ENCODE results near the gene PGGHG.

Gene PGGHG

DNA sequence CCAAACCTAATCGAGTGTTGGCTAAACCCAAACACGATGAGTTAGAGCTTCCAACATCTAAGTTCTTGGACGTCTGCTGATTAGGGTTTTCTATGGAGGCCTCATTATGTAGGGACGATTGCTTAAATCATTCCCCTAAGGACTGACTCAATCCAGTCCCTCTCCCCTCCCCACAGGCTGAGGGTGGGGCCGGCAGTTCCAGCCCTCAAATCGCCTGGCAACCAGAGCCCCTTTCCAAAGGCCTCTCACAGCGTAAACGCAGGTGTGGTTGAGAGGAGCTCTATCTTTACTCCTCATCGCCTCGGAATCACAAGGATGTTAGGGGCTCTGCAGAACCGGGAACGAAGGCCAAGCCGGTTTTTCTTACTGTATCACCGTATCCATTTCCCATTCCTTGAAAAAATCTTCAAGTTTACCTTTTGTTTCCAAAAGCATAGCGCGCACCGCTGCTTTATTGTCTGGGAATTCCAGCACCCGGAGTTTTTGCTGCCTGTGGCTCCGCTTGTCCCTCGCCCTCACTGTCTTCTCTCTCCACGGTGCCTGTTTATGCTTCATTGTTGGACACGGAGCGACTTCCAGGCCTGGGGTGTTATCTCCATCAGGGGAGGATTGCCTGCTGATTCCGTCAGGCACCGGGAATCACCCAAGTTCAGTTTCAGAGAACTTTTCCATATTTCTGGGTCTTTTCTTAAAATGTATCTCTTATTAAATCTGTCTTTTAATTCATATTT lies 45.5 kb downstream of the PGGHG start:
- peak; percentile 75 for DNase-seq (ENCODE audit: low read depth)
- no peak overlapping the region for H3K4me3 ChIP-seq (replicated peaks; ENCODE audit: low read depth, low read length)

GRCh38 chr11:335779-336658 lies 47.1 kb downstream of the PGGHG start:
- TF ChIP-seq, protein P1, sequence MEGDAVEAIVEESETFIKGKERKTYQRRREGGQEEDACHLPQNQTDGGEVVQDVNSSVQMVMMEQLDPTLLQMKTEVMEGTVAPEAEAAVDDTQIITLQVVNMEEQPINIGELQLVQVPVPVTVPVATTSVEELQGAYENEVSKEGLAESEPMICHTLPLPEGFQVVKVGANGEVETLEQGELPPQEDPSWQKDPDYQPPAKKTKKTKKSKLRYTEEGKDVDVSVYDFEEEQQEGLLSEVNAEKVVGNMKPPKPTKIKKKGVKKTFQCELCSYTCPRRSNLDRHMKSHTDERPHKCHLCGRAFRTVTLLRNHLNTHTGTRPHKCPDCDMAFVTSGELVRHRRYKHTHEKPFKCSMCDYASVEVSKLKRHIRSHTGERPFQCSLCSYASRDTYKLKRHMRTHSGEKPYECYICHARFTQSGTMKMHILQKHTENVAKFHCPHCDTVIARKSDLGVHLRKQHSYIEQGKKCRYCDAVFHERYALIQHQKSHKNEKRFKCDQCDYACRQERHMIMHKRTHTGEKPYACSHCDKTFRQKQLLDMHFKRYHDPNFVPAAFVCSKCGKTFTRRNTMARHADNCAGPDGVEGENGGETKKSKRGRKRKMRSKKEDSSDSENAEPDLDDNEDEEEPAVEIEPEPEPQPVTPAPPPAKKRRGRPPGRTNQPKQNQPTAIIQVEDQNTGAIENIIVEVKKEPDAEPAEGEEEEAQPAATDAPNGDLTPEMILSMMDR (IDR thresholded peaks at IDR 0.05; ENCODE audit: low read length, missing control alignments): no peak
- H3K4me3 ChIP-seq (replicated peaks; ENCODE audit: low read depth, low read length): no peak overlapping the region
- peak; percentile 65 for DNase-seq (ENCODE audit: low read depth)

More for the DNA sequence above, 45.5 kb downstream of the PGGHG start:
- TF ChIP-seq, protein P1 (IDR thresholded peaks at IDR 0.05; ENCODE audit: low read length, missing control alignments): no peak

DNA sequence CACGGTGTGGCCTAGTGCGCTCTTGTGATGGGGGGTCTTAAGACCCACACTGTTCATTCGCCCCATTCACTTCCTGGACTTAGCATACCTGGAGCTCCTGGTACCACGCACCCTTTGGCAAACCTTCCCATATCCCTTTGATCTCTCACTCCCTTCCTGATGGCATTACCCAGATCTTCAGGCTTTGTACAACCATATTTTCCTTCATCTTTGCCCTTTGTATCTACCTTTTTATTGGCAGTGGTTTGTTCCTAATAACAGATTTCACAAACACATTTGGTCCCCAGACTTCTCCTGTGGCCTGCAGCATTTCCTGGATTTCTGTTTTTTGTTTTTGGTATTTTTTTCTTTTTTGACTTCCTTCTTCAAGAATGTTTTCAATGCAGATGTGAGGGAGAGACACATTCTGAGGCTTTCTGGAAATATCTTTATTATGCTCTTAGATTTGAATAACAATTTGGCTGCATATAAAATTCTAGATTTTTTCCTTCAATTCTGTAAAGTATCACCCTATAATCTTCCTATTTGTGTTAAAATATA lies 47.8 kb downstream of the PGGHG start:
- no peak for DNase-seq (ENCODE audit: low read depth)
- TF ChIP-seq, protein P1 (IDR thresholded peaks at IDR 0.05; ENCODE audit: low read length, missing control alignments): no peak
- no peak overlapping the region for H3K4me3 ChIP-seq (replicated peaks; ENCODE audit: low read depth, low read length)

DNA sequence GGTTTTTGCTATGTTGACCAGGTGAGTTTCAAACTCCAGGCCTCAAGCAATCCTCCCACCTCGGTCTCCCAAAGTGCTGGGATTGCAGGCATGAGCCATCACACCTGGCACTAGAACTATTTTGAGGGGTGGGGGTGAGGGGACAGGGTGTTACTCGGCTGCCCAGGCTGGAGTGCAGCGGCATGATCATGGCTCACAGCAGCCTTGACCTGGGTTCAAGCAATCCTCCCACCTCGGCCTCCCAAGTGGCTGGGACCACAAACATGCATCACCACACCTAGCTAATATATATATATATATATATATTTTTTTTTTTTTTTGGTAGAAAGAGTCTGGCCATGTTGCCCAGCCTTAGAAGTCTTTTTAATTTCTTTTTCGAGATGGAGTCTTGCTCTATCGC lies 48.8 kb downstream of the PGGHG start:
- TF ChIP-seq, protein P1 (IDR thresholded peaks at IDR 0.05; ENCODE audit: low read length, missing control alignments): no peak

GRCh38 chr11:339963-340362 lies 51.0 kb downstream of the PGGHG start:
- TF ChIP-seq, protein P1 (IDR thresholded peaks at IDR 0.05; ENCODE audit: low read length, missing control alignments): no peak
- no peak for DNase-seq (ENCODE audit: low read depth)
- H3K4me3 ChIP-seq (replicated peaks; ENCODE audit: low read depth, low read length): no peak overlapping the region

More for the DNA sequence above, 48.8 kb downstream of the PGGHG start:
- no peak for DNase-seq (ENCODE audit: low read depth)
- H3K4me3 ChIP-seq (replicated peaks; ENCODE audit: low read depth, low read length): no peak overlapping the region

DNA sequence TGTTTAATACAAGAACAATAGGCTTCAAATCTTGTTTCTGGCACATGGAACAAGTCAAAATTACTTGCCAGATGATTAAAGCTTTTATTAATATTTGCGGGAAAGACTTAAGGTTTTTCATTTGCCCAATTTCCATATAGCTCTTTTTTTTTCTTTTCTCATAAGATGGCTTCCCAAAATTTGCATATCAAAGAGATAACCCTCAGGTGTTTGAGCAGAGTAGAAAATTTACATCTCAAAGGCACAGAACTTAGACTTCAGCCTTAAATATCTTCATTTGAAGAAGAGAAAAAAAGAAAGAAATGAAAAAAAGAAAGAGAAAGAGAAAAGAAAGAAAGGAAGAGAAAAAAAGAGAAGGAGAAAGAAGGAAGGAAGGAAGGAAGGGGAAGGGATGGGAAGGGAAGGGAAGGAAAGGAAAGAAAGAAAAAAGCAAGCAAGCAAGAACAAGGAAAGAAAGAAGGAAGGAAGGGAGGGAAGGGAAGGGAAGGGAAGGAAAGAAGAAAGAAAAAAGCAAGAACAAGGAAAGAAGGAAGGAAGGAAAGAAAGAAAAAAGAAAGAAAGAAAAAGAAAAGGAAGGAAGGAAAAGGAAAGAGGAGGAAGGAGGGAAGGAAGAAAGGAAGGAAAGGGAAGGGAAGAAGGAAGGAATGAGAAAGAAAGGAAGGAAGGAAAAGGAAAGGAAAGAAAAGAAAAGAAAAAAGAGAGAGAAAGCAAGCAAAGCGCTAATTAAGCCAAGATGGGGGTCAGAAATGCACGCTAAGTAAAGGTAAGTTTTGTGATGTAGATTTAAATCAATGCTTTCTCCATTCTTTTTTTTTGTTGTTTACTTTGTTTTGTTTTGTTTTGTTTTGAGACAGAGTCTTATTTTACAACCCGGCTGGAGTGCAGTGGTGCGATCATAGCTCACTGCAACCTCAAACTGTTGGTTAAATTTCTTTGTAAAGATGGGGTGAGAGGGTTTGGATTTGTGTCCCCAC lies 51.9 kb downstream of the PGGHG start:
- TF ChIP-seq, protein P1 (IDR thresholded peaks at IDR 0.05; ENCODE audit: low read length, missing control alignments): no peak
- no peak overlapping the region for H3K4me3 ChIP-seq (replicated peaks; ENCODE audit: low read depth, low read length)
- no peak for DNase-seq (ENCODE audit: low read depth)
